Mesendoderm (in vitro differentiated cells): ENCODE results near the gene RMRP.
"Not testable (repeated sequence)": the region's sequence is repeated elsewhere in the genome, so short reads cannot be mapped to it uniquely, and the experiment has no call there.

Experiments used
- DNase-seq: peaks from one replicate; pipeline ENCODE4 v3.0.0; 2013
- H2AK5ac ChIP-seq: 2 replicates; pipeline ENCODE4 v1.6.1; 2013; ENCODE audit warnings: low read length, inconsistent platforms
- H2BK120ac ChIP-seq: 2 replicates; pipeline ENCODE4 v1.6.1; 2013; ENCODE audit warnings: low read depth, mild to moderate bottlenecking, low read length, moderate library complexity, mixed read lengths
- H2BK15ac ChIP-seq: replicated peaks from 2 replicates; pipeline ENCODE4 v1.6.1; 2013; ENCODE audit warnings: low read depth, mild to moderate bottlenecking, moderate library complexity
- H2BK5ac ChIP-seq: 2 replicates; pipeline ENCODE4 v1.6.1; 2013; ENCODE audit warnings: low read length, inconsistent platforms
- H3K18ac ChIP-seq: 2 replicates; pipeline ENCODE4 v1.6.1; 2013; ENCODE audit warnings: mild to moderate bottlenecking, low read length, mixed read lengths
- H3K23ac ChIP-seq: one replicate; pipeline ENCODE4 v1.6.1; 2013; ENCODE audit warnings: low read length
- H3K27ac ChIP-seq: 2 replicates; pipeline ENCODE4 v1.5.1; 2013; ENCODE audit warnings: low read depth, mild to moderate bottlenecking, inconsistent platforms, low read length, moderate library complexity
- H3K27me3 ChIP-seq: 2 replicates; pipeline ENCODE4 v1.6.1; 2013; ENCODE audit warnings: low read length, control low read depth, mild to moderate bottlenecking, inconsistent platforms; ENCODE audit not compliant: insufficient read depth, poor library complexity
- H3K36me3 ChIP-seq: 2 replicates; pipeline ENCODE4 v1.6.1; 2013; ENCODE audit warnings: low read length, inconsistent platforms; ENCODE audit not compliant: control insufficient read depth, insufficient read depth
- H3K4ac ChIP-seq: one replicate; pipeline ENCODE4 v1.6.1; 2013; ENCODE audit warnings: low read depth, mild to moderate bottlenecking, low read length, moderate library complexity
- H3K4me1 ChIP-seq: 2 replicates; pipeline ENCODE4 v1.6.1; 2013; ENCODE audit warnings: low read depth, low read length, inconsistent platforms; ENCODE audit not compliant: control insufficient read depth
- H3K4me2 ChIP-seq: 2 replicates; pipeline ENCODE4 v1.6.1; 2013; ENCODE audit warnings: low read length
- H3K4me3 ChIP-seq: 2 replicates; pipeline ENCODE4 v1.5.1; 2013; ENCODE audit warnings: mild to moderate bottlenecking, low read length
- H3K56ac ChIP-seq: one replicate; pipeline ENCODE4 v1.6.1; 2013; ENCODE audit warnings: low read length
- H3K79me1 ChIP-seq: 2 replicates; pipeline ENCODE4 v1.6.1; 2013; ENCODE audit warnings: low read length, inconsistent platforms
- H3K79me2 ChIP-seq: 2 replicates; pipeline ENCODE4 v1.6.1; 2013; ENCODE audit warnings: mild to moderate bottlenecking, low read length; ENCODE audit not compliant: control insufficient read depth, insufficient read depth
- H3K9ac ChIP-seq: 2 replicates; pipeline ENCODE4 v1.6.1; 2013; ENCODE audit warnings: low read length, inconsistent platforms
- H4K5ac ChIP-seq: one replicate; pipeline ENCODE4 v1.6.1; 2013; ENCODE audit warnings: low read length
- H4K8ac ChIP-seq: one replicate; pipeline ENCODE4 v1.6.1; 2013; ENCODE audit warnings: low read depth, mild to moderate bottlenecking, control low read depth, low read length, moderate library complexity
- WGBS: extraction: QIAGEN DNeasy Blood & Tissue Kit; methylation state at CpG from one replicate; pipeline ENCODE4 v1.1.7; 2013; ENCODE audit warnings: low lambda C conversion rate, missing lambda C conversion rate; ENCODE audit not compliant: insufficient coverage; ENCODE audit errors: extremely low coverage; 5-methylcytosine and 5-hydroxymethylcytosine counted together

Gene RMRP

DNA sequence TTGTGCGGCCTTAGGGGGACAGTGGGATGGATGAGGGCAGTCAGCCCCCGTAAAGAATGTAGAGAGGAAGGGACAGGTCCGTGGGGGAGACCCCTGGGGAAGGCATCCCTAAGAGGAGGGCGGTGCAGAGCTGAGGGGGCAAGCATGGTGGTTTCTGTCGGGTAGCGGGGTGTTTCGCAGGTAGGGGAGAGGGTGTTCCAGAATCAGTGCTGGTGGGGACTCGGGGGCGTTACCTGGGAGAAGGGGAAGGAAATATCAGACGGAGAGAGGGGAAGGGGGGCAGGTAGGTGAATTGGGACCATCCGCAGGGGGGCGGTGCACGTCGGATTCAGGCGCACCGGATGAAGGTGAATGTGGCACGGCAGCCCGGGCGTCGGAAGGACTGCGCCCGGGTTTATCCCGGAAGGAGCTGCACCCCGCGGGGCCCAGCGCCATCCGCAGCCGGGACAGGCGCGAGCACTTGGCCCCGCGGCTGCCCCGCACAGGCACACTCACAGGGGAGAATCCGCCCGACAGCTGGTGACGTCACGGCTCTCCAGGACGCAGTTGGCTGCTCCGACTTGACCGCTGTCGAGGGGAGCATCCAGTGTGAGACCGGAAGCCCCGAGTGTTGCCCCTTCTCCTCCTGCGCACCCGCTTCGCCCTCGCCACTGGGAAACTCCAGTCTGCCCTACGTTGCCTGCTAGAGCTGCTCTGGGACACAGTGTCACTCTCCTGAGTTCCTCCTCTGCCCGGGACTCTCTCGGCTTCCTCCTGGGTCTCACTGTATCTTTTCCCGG, 40.9 kb downstream of the RMRP start:
- Histone ChIP-seq H2BK15ac (no peak overlapping the region), H3K4ac (no peak overlapping the region), H3K27ac (no peak overlapping the region), H3K9ac (peak overlapping the region; percentile 63), H2BK120ac (no peak overlapping the region), H2BK5ac (no peak overlapping the region), H3K23ac (no peak overlapping the region), H4K8ac (no peak overlapping the region), H4K5ac (no peak overlapping the region), H3K18ac (no peak overlapping the region), H2AK5ac (no peak overlapping the region), H3K4me3 (peak overlapping the region; percentile 34), H3K79me2 (no peaks in the 10 kb centered on the region), H3K79me1 (no peaks in the 10 kb centered on the region), H3K36me3 (no peaks in the 10 kb centered on the region), H3K4me2 (peak overlapping the region; percentile 94), H3K4me1 (peaks cover 4% of the 10 kb centered on the region), H3K27me3 (no peaks in the 10 kb centered on the region), H3K56ac (peak overlapping the region; percentile 88)
- DNase-seq: peak; percentile 43
- no CpG with 5 or more reads among the region's 51 CpGs for WGBS

DNA sequence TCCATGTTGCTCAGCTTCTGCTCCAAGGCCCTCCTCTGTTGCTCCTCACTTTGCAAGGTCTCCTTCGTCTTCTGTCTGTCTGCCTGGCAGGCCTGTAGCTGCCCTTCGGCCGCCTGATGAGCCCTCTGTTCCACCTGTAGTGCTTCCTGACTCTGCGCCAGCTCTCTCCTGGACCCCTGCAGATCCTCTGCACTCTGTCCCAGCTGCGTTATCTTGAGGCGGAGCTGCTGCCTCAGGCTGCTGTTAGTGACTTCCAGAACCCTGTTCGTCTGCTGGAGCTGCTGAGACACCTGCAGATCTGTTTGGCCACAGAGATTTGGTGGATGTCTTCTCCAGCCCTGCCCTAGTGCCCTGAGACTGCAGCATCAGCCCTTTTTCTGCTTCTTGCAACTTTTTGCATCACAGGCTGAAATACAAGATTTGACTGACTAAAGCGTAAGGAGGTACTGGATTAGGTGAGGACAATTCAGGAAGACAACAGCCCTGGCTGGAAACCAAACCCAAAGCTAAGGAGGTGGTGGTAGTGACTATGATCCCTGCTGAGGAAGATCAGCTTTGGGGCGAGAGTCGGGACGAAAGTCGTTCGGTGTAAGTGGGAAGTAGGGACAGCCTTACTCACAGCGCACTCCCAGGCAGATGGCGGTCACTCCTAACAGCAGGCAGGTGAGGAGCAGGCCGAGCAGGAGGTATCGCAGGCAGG, 41.7 kb downstream of the RMRP start:
- Histone ChIP-seq H2BK120ac (no peak overlapping the region), H3K4me1 (peaks cover 4% of the 10 kb centered on the region), H3K27me3 (no peaks in the 10 kb centered on the region), H3K18ac (no peak overlapping the region), H3K23ac (no peak overlapping the region), H3K27ac (no peak overlapping the region), H3K79me2 (no peaks in the 10 kb centered on the region), H3K4me3 (peak overlapping the region; percentile 34), H3K79me1 (no peaks in the 10 kb centered on the region), H2AK5ac (no peak overlapping the region), H3K56ac (peak overlapping the region; percentile 88), H3K4ac (no peak overlapping the region), H4K8ac (no peak overlapping the region), H2BK5ac (no peak overlapping the region), H4K5ac (no peak overlapping the region), H3K4me2 (peak overlapping the region; percentile 94), H3K36me3 (no peaks in the 10 kb centered on the region), H3K9ac (peak overlapping the region; percentile 63), H2BK15ac (no peak overlapping the region)
- DNase-seq: peak; percentile 16
- no CpG with 5 or more reads among the region's 17 CpGs for WGBS

DNA sequence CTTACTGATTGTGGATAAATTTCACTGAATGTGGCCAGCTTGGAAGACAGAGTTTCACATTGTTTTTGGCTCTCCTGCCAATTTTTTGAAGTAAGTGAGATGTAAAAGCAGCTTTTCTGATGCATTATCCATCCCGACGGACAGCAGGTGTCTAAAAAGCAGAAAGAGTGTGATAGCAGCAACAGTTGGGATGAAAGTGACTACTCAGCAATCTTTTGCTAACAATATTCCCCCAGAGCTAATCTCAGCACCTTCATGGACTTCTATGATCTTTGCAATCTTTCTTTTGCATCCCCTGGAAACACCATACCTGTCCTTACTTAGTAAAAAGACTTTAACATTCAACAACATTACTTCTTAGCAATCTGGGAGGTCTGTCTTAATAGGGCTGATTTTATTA, 45.0 kb downstream of the RMRP start:
- no peak for DNase-seq
- no peaks in the 10 kb centered on the region for H3K36me3 ChIP-seq
- H4K5ac ChIP-seq: no peak overlapping the region
- no peak overlapping the region for H3K18ac ChIP-seq
- no peak overlapping the region for H3K56ac ChIP-seq
- no peaks in the 10 kb centered on the region for H3K79me1 ChIP-seq
- no peak overlapping the region for H2BK120ac ChIP-seq
- no peaks in the 10 kb centered on the region for H3K27me3 ChIP-seq
- H3K27ac ChIP-seq: no peak overlapping the region
- H2BK5ac ChIP-seq: no peak overlapping the region
- H3K23ac ChIP-seq: no peak overlapping the region
- H3K79me2 ChIP-seq: no peaks in the 10 kb centered on the region
- no peak overlapping the region for H2BK15ac ChIP-seq
- H2AK5ac ChIP-seq: no peak overlapping the region
- no peak overlapping the region for H3K4me2 ChIP-seq
- no CpG with 5 or more reads among the region's 2 CpGs for WGBS
- H3K4ac ChIP-seq: no peak overlapping the region
- H3K9ac ChIP-seq: no peak overlapping the region
- peaks cover 4% of the 10 kb centered on the region for H3K4me1 ChIP-seq
- no peak overlapping the region for H4K8ac ChIP-seq
- no peak overlapping the region for H3K4me3 ChIP-seq

DNA sequence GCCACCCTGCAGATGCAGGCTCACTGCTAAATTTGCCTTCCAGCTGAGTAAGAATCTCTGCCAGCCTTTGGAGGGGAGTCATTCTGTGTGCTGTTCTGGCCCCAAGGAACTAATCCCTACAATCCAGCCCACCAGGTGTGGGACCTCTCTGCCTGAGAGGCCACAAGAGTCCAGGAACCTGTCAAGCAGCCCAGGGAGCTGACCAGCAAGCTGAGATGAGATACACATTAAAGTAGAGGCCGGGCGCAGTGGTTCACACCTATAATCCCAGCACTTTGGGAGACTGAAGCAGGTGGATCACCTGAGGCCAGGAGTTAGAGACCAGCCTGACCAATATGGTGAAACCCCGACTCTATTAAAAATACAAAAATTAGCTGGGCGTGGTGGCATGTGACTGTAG, 45.8 kb downstream of the RMRP start:
- DNase-seq, H3K27ac ChIP-seq, H3K4me3 ChIP-seq, H3K56ac ChIP-seq, H3K79me2 ChIP-seq, H2BK120ac ChIP-seq, H3K4me1 ChIP-seq, H3K36me3 ChIP-seq, H3K27me3 ChIP-seq, H2AK5ac ChIP-seq, H3K23ac ChIP-seq, H2BK5ac ChIP-seq, H2BK15ac ChIP-seq, H4K5ac ChIP-seq, H3K4ac ChIP-seq, H3K18ac ChIP-seq, H4K8ac ChIP-seq, H3K4me2 ChIP-seq, H3K79me1 ChIP-seq, H3K9ac ChIP-seq: not testable (repeated sequence)
- WGBS: no CpG with 5 or more reads among the region's 4 CpGs

DNA sequence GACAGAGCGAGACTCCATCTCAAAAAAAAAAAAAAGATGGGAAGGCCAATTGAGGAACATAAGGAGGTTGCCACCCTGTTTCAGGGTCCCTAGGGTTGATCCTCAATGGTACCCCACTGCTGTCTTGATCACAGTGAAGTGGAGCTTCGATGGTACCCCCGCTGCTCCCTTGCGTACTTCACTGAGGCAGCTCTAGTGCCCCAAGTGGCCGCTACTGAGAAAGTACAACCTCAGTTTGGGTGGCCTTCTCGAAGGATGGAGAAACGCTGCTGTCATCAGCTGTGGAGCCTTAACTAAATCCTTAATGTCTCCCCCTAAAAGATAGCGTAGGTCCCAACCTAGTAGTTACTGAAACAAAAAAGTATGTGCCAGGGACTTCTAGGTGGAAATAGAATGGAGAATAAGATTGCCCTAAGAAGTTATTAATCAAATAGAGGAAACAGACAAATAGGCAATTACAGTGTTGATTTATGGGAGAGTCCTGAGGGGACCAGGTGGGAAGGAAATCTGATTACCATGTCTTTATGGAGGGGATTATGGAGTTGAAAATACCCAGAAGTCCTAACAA, 46.5 kb downstream of the RMRP start:
- Histone ChIP-seq H4K8ac (no peak overlapping the region), H3K36me3 (no peaks in the 10 kb centered on the region), H3K4me2 (no peak overlapping the region), H3K79me2 (no peaks in the 10 kb centered on the region), H4K5ac (no peak overlapping the region), H3K4me3 (no peak overlapping the region), H3K4me1 (peaks cover 1% of the 10 kb centered on the region), H3K56ac (no peak overlapping the region), H3K4ac (no peak overlapping the region), H2BK5ac (no peak overlapping the region), H3K27ac (no peak overlapping the region), H3K27me3 (no peaks in the 10 kb centered on the region), H3K79me1 (peaks cover 6% of the 10 kb centered on the region), H2BK120ac (no peak overlapping the region), H3K23ac (no peak overlapping the region), H3K18ac (no peak overlapping the region), H2BK15ac (no peak overlapping the region), H2AK5ac (no peak overlapping the region), H3K9ac (no peak overlapping the region)
- peak; percentile 59 for DNase-seq
- no CpG with 5 or more reads among the region's 8 CpGs for WGBS
